Erythroblast (primary cell): ENCODE measurements around the gene HELZ2.

Experiments used
- GATA1 ChIP-seq: IDR thresholded peaks from 2 replicates; pipeline ENCODE4 v1.6.1; 2011; ENCODE audit warnings: low read depth, mild to moderate bottlenecking, control low read depth, low read length, moderate library complexity
- POLR2A ChIP-seq: IDR thresholded peaks from 2 replicates; pipeline ENCODE4 v1.6.1; 2011; ENCODE audit warnings: mild to moderate bottlenecking, low read length

DNA sequence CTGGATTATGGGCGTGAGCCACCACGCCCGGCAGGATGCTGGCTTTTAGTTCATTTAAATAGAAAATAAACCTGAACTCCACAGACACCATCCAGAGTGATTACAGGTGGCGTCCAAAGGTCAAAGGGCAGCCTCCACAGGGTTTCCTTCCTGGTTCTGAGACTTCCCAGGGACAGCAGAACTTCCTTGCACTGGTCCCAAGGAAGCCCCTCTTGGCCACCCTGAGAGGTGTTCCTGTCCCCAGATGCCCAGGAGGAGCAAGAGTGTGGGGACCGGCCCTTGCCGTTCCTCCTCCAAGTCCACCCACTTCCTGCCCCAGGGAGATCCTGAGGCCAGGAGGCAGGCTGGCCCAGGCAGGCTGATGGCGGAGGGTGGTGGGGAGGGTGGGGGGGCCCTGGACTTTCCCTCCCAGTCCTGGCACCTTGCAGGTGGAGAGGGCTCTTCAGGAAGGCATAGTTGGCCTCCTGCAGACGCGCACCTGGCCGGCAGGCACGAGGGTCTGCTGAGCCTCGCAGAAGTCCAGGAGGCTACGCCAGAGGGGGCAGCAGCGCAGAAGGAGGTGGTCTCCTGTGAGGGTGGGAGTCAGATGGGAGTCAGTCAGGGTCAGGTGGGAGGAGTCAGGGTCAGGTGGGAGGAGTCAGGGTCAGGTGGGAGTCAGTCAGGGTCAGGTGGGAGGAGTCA is 15.1 kb downstream of the HELZ2 start:
- TF ChIP-seq POLR2A: no peak
- TF ChIP-seq GATA1: no peak
